ENCODE data around the gene ATP8B4.
A peak's percentile ranks its signal among the peaks of the same experiment; 100 is the strongest.

ATP8B4 gene

GRCh38 chr15:49923671-49924070, 195.4 kb downstream of the ATP8B4 start:
- ATAC-seq (replicated peaks) (no peak), DNase-seq (no peak)
- H3K4me1 Mint-ChIP-seq, result no peaks in the 10 kb centered on the region
- H3K27me3 Mint-ChIP-seq, result peaks cover 0 to 4% of the 10 kb centered on the region in 2 donors
- H3K9me3 Mint-ChIP-seq, result no peaks in the 10 kb centered on the region
- no peaks in the 10 kb centered on the region for H3K36me3 Mint-ChIP-seq
- no peak overlapping the region for H3K27ac Mint-ChIP-seq
- no peak overlapping the region for H3K4me3 Mint-ChIP-seq

- H3K4me3 Mint-ChIP-seq, result no peak overlapping the region
- ATAC-seq (replicated peaks) (no peak), DNase-seq (no peak)
- no peaks in the 10 kb centered on the region for H3K36me3 Mint-ChIP-seq
- H3K27ac Mint-ChIP-seq, result no peak overlapping the region
- H3K4me1 Mint-ChIP-seq, result peaks cover 0 to 6% of the 10 kb centered on the region in 2 donors
- no peaks in the 10 kb centered on the region for H3K9me3 Mint-ChIP-seq
- no peaks in the 10 kb centered on the region for H3K27me3 Mint-ChIP-seq
Observed at GRCh38 chr15:49919034-49919433, 200.0 kb downstream of the ATP8B4 start.

DNA sequence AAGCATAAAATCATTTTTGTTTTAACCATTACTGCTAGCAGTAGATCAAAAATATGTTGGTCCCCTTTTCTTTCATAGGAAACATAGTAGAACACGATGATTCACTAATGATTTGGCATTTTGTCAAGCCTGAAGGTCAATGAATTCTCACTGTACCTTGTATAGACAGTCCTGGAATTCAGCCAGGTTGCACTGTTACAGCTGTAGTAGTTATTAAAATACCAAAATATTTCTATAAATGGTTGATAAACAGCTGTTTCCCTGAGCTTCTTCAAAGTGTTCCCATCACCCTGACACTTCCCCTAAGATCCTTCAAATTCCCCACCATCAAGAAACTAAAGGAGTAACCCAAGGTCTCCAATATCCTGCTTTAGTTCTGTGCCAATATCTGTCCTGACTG, 200.9 kb downstream of the ATP8B4 start:
- Mint-ChIP-seq H3K27ac (no peak overlapping the region), H3K4me1 (peaks cover 0 to 6% of the 10 kb centered on the region in 2 donors), H3K4me3 (no peak overlapping the region), H3K27me3 (no peaks in the 10 kb centered on the region), H3K36me3 (no peaks in the 10 kb centered on the region), H3K9me3 (no peaks in the 10 kb centered on the region)
- DNase-seq, result no peak
- ATAC-seq (replicated peaks), result no peak

DNA sequence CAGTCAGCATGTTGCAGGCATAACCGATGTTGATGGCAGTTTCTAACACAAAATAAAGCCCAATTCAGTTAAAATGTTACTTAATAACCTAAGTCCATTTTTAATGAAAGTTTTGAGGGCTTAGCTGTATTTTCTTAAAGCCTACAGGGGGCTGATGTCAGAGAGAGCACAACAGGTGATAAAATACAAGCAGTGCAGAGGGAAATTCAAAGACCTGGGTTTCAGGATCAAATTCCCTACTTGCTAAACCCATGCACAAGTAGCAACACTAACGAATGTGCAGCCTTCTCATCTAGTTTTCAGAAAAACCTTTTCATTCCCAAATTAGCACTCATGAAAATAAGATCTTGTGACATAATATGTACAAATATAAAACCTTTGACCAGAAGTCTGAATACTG, 202.0 kb downstream of the ATP8B4 start:
- H3K9me3 Mint-ChIP-seq, result peaks cover 0 to 2% of the 10 kb centered on the region in 2 donors
- no peaks in the 10 kb centered on the region for H3K27me3 Mint-ChIP-seq
- no peak overlapping the region for H3K4me3 Mint-ChIP-seq
- DNase-seq (no peak), ATAC-seq (replicated peaks) (no peak)
- H3K36me3 Mint-ChIP-seq, result no peaks in the 10 kb centered on the region
- H3K27ac Mint-ChIP-seq, result no peak overlapping the region
- H3K4me1 Mint-ChIP-seq, result peaks cover 0 to 6% of the 10 kb centered on the region in 2 donors

- no peaks in the 10 kb centered on the region for H3K27me3 Mint-ChIP-seq
- H3K27ac Mint-ChIP-seq, result no peak overlapping the region
- no peaks in the 10 kb centered on the region for H3K36me3 Mint-ChIP-seq
- peak; percentile 55 to 69 for ATAC-seq (replicated peaks)
- H3K4me3 Mint-ChIP-seq, result no peak overlapping the region
- peaks cover 0 to 3% of the 10 kb centered on the region in 2 donors for H3K9me3 Mint-ChIP-seq
- peaks cover 0 to 6% of the 10 kb centered on the region in 2 donors for H3K4me1 Mint-ChIP-seq
- no peak for DNase-seq
Observed at GRCh38 chr15:49915822-49916221, 203.2 kb downstream of the ATP8B4 start.

- ATAC-seq (replicated peaks), result no peak
- peaks cover 10 to 14% of the 10 kb centered on the region in 2 donors for H3K9me3 Mint-ChIP-seq
Observed at GRCh38 chr15:49908933-49909295, 210.1 kb downstream of the ATP8B4 start.

DNA sequence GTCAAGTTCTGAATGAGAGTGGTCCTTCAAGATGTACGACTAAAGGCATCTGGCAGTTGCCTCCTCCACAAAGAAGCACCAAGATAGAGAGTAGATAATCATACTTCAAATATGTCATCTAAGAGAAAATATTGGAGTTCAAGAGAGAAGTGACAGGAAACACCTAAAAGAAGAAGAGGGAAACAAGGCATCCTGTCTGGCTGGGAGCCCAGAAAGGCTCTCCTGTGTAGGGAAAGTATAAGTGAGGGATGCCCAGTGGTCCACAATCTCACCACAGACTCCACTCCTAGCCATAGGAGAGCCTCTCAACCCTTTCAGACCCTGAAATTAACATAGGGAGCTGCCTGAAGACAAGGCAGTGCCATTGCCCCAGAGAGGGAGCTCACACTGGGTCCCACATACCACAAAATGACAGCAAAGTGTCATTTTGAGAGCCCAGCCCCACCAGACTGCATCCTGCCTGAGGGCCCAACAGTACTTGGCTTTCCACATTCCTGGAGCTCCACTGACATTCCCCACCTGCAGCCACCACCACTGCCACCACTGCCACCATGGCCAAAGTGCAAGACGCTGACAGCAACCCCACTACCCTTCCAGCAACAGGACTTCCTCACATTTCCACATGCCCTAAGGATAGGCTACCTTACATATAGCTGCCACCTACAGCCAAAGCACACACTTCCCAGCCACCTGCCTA, 210.6 kb downstream of the ATP8B4 start:
- H3K36me3 Mint-ChIP-seq, result peaks cover 0 to 5% of the 10 kb centered on the region in 2 donors
- no peaks in the 10 kb centered on the region for H3K4me1 Mint-ChIP-seq
- no peak for DNase-seq
- H3K9me3 Mint-ChIP-seq, result peaks cover 10 to 14% of the 10 kb centered on the region in 2 donors
- no peak overlapping the region for H3K27ac Mint-ChIP-seq
- H3K27me3 Mint-ChIP-seq, result peaks cover 0 to 6% of the 10 kb centered on the region in 2 donors
- no peak for ATAC-seq (replicated peaks)
- H3K4me3 Mint-ChIP-seq, result no peak overlapping the region

More at GRCh38 chr15:49908933-49909295, 210.1 kb downstream of the ATP8B4 start:
- no peak overlapping the region for H3K27ac Mint-ChIP-seq
- no peak overlapping the region for H3K4me3 Mint-ChIP-seq
- H3K4me1 Mint-ChIP-seq, result no peaks in the 10 kb centered on the region
- peaks cover 0 to 6% of the 10 kb centered on the region in 2 donors for H3K27me3 Mint-ChIP-seq
- H3K36me3 Mint-ChIP-seq, result peaks cover 0 to 5% of the 10 kb centered on the region in 2 donors
- no peak for DNase-seq

DNA sequence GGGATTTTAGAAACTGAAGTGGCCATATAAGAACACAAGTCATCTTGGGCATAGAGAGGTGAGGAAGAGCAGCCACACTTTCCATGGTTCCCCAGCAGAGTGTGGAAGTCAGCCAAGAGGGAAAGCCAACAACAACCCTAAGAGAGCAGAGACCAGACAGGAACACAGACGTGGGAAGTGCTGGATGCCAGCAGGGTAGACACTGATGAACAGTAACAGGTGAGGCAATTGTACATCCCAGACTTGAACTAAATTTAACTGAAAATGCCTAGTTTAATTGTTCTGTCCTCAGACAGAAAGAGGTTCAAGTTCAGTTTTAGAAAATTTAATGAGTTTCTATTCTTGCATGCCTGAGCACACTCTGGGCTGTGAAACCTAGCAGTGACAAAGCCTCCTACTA, 212.1 kb downstream of the ATP8B4 start:
- Mint-ChIP-seq H3K36me3 (peaks cover 0 to 5% of the 10 kb centered on the region in 2 donors), H3K4me3 (no peak overlapping the region), H3K9me3 (peaks cover 10 to 13% of the 10 kb centered on the region in 2 donors), H3K27me3 (peaks cover 0 to 6% of the 10 kb centered on the region in 2 donors), H3K27ac (no peak overlapping the region), H3K4me1 (no peaks in the 10 kb centered on the region)
- no peak for DNase-seq
- no peak for ATAC-seq (replicated peaks)

DNA sequence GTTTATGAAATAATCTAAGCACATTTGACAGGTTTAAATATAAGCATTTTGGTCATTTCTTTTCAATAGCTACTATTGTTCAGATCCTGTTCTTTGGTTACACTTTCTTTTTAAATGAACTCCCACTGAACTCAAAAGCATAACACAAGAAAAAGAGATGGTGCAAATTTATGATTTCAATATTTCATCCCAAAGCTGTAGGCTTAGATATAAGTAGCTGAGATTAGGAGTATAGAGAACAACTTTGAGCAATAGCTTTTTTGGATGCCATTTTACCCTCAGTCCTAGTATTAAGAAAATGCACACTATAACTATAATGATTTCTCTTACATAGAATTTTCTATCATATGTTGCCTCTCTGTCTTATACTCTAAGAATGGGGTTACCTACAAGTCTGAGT, 213.8 kb downstream of the ATP8B4 start:
- ATAC-seq (replicated peaks) (no peak), DNase-seq (no peak)
- Mint-ChIP-seq H3K4me1 (no peaks in the 10 kb centered on the region), H3K27ac (no peak overlapping the region), H3K36me3 (peaks cover 0 to 5% of the 10 kb centered on the region in 2 donors), H3K9me3 (peaks cover 10 to 11% of the 10 kb centered on the region in 2 donors), H3K4me3 (no peak overlapping the region), H3K27me3 (peaks cover 0 to 6% of the 10 kb centered on the region in 2 donors)

DNA sequence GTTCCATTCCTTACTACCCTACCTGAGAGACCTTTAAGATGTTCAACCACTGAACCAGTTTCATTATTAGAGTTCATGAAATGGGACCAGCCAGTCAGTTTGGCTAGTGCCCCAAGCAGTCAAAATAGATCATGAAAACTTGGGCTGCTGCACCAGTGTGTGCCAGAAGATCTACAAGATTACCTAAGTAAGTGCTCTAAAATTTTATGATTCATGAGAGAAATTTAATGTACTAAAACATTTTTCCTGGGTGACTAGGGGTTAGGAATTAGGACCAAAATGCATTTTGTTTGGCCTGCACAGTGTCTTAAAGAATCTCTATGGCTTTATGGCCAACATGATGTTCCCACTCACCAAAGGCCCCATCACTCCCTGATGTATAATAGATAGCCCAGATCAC, 214.7 kb downstream of the ATP8B4 start:
- H3K4me3 Mint-ChIP-seq, result no peak overlapping the region
- no peak overlapping the region for H3K27ac Mint-ChIP-seq
- H3K36me3 Mint-ChIP-seq, result peaks cover 0 to 2% of the 10 kb centered on the region in 2 donors
- DNase-seq (no peak), ATAC-seq (replicated peaks) (no peak)
- peaks cover 6% of the 10 kb centered on the region in 2 donors for H3K9me3 Mint-ChIP-seq
- H3K27me3 Mint-ChIP-seq, result peaks cover 0 to 5% of the 10 kb centered on the region in 2 donors
- no peaks in the 10 kb centered on the region for H3K4me1 Mint-ChIP-seq

DNA sequence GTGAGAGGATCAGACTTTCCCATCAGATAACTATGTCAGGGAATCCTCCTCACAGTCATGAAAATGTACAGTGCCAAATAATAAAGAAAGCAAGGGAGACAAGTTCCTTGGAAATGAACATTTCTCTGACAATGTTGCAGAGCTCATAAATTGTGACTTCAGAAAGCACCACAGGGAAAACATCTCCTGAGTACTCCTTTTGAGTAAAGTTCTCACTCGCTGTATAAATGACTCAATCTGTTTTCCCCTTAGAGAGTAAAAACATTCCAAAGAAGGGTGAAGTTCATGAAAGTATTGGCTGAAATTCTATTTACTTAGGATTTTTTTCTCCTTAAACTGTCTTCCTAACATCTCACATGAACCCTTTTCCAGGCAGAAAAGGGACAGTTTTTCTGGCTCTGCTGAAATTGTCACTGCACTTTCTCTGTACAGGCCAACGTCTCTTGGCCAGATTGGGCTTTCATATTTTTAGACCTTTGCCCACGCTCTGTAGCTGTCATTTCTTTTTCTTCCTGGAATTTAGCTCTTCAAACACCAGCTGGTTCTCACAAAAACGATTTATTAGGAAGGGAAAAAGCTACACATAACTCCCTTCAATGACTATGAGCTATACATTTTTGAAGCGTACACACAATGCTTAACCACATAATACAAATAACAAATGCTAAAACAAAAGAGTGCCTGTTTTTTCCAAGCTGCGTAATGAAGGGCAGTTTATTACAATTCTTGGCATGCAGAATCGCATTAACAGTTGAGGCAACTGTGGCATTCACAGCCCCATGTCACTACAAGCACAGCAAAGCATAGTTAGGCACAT, 216.1 kb downstream of the ATP8B4 start:
- Mint-ChIP-seq H3K9me3 (no peaks in the 10 kb centered on the region), H3K4me1 (no peaks in the 10 kb centered on the region), H3K36me3 (no peaks in the 10 kb centered on the region), H3K27ac (no peak overlapping the region), H3K27me3 (no peaks in the 10 kb centered on the region), H3K4me3 (no peak overlapping the region)
- ATAC-seq (replicated peaks) (no peak), DNase-seq (no peak)

DNA sequence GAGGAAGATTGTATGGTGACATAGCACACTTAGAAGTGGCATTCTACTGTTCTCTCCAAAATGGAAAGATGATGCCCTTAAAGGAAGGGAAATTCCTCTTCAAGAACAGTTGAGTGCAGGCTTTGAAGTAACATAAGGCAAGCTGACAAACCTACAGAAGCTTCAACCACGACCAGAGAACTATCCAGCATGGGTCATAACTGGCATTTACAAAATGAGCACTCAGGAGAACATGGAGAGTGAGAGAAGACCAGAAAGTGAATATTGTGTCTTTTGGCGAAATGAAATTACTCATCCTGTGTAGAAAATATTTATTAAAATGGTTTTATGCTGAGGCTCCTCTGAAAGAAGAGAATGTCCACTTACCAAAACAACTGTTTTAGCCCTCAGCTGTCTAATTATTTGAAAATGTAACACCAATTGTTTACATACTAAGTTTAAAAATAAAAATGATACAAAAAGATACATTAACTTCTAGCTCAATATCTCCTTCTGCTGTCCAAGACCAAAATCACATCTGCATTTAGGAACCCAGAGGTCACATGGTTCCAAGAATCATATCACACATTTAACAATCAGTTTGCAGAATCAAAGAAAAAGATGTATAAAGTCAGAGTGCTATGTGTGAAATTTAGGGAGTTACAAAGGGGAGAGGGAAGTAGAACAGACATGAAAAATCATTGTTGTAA, 216.9 kb downstream of the ATP8B4 start:
- DNase-seq (no peak), ATAC-seq (replicated peaks) (no peak)
- Mint-ChIP-seq H3K4me1 (no peaks in the 10 kb centered on the region), H3K36me3 (no peaks in the 10 kb centered on the region), H3K4me3 (no peak overlapping the region), H3K27me3 (no peaks in the 10 kb centered on the region), H3K9me3 (no peaks in the 10 kb centered on the region), H3K27ac (no peak overlapping the region)

- Mint-ChIP-seq H3K27ac (no peak overlapping the region), H3K9me3 (no peaks in the 10 kb centered on the region), H3K4me3 (no peak overlapping the region), H3K4me1 (no peaks in the 10 kb centered on the region), H3K27me3 (no peaks in the 10 kb centered on the region), H3K36me3 (no peaks in the 10 kb centered on the region)
- no peak for ATAC-seq (replicated peaks)
- DNase-seq, result no peak
Observed at GRCh38 chr15:49901321-49901720, 217.7 kb downstream of the ATP8B4 start.

- H3K9me3 Mint-ChIP-seq, result no peaks in the 10 kb centered on the region
- ATAC-seq (replicated peaks), result no peak
Observed at GRCh38 chr15:49900903-49901235, 218.2 kb downstream of the ATP8B4 start.

More at GRCh38 chr15:49900903-49901235, 218.2 kb downstream of the ATP8B4 start:
- no peak overlapping the region for H3K27ac Mint-ChIP-seq
- no peaks in the 10 kb centered on the region for H3K36me3 Mint-ChIP-seq
- H3K27me3 Mint-ChIP-seq, result no peaks in the 10 kb centered on the region
- H3K4me3 Mint-ChIP-seq, result no peak overlapping the region
- no peaks in the 10 kb centered on the region for H3K4me1 Mint-ChIP-seq
- DNase-seq, result no peak

Data from stimulated activated naive B cell treated with anti-CD40 and anti-IgM and Interleukin-4, amounts not matched to agents 10 μg/mL and 1 μg/mL and 100 μg/mL, for 72 hours (primary cell).